Measurements from ENCODE around the gene CELF6.

DNA sequence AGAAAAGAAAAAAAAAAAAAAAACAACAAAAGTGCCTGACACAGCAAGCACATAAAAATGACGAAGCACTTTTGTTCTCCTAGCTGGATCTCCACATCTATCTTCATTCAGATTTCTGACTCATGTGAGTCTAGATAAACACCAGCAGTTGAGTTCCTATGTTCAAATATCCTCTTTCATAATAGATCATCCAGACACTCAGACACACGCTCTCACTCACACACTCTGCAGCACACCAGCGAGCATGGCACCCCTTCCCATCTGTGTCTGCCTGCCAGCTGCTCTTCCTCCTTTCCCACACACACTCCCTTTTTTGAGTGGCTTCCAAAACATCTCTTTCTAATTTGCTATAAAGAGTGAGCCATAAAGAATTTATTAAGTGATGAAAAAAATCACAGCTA, 19.8 kb upstream of the CELF6 start:
- no peak for TF ChIP-seq CTCF (IDR thresholded peaks at IDR 0.05)
- no peak for TF ChIP-seq POLR2A (IDR thresholded peaks at IDR 0.05)

Data from esophagus squamous epithelium (tissue), 4 donors.